H9 (cell line): ENCODE data around the gene EPHA2. TPM values are rescaled to one million over a fixed set of nuclear protein-coding genes. Genes with fewer than 3 reads are reported as not detected.

Experiments
- DNase-seq: peaks from one replicate; pipeline ENCODE4 v3.0.0-alpha.2; 2017
- H2AFZ ChIP-seq: one replicate; pipeline ENCODE4 v1.6.1; 2013; ENCODE audit warnings: mild to moderate bottlenecking, low read length, control low read depth, moderate library complexity
- H2AK5ac ChIP-seq: 2 replicates; pipeline ENCODE4 v1.6.1; 2013; ENCODE audit warnings: low read length, control low read depth, mixed read lengths; ENCODE audit not compliant: insufficient read length
- H2BK120ac ChIP-seq: one replicate; pipeline ENCODE4 v1.6.1; 2013; ENCODE audit warnings: low read depth, mild to moderate bottlenecking, low read length, control low read depth, inconsistent platforms; ENCODE audit not compliant: poor library complexity, severe bottlenecking
- H2BK12ac ChIP-seq: 2 replicates; pipeline ENCODE4 v1.6.1; 2013; ENCODE audit warnings: low read length, control low read depth, mixed read lengths, low read depth; ENCODE audit not compliant: insufficient read length
- H2BK15ac ChIP-seq: 2 replicates; pipeline ENCODE4 v1.6.1; 2013; ENCODE audit warnings: low read depth, low read length, control low read depth
- H2BK20ac ChIP-seq: one replicate; pipeline ENCODE4 v1.6.1; 2013; ENCODE audit warnings: low read depth, mild to moderate bottlenecking, low read length, control low read depth, inconsistent platforms; ENCODE audit not compliant: poor library complexity, severe bottlenecking
- H2BK5ac ChIP-seq: 2 replicates; pipeline ENCODE4 v1.6.1; 2013; ENCODE audit warnings: low read length, control low read depth, mixed read lengths; ENCODE audit not compliant: insufficient read length
- H3K14ac ChIP-seq: 2 replicates; pipeline ENCODE4 v1.6.1; 2013; ENCODE audit warnings: low read length, control low read depth; ENCODE audit not compliant: insufficient read depth
- H3K18ac ChIP-seq: 2 replicates; pipeline ENCODE4 v1.6.1; 2013; ENCODE audit warnings: low read depth, mild to moderate bottlenecking, mixed read lengths, low read length, control low read depth; ENCODE audit not compliant: insufficient read length
- H3K23ac ChIP-seq: 2 replicates; pipeline ENCODE4 v1.6.1; 2013; ENCODE audit warnings: low read length, control low read depth, mixed read lengths, low read depth; ENCODE audit not compliant: insufficient read length
- H3K23me2 ChIP-seq: 2 replicates; pipeline ENCODE4 v1.6.1; 2013; ENCODE audit warnings: low read depth, mild to moderate bottlenecking, mixed read lengths, low read length, control low read depth; ENCODE audit not compliant: insufficient read length, poor library complexity, severe bottlenecking
- H3K27ac ChIP-seq: 2 replicates; pipeline ENCODE4 v1.5.1; 2013; ENCODE audit warnings: low read length, control low read depth, mixed read lengths, low read depth; ENCODE audit not compliant: insufficient read length
- H3K27me3 ChIP-seq: 2 replicates; pipeline ENCODE4 v1.6.1; 2013; ENCODE audit warnings: low read length, control low read depth, inconsistent platforms; ENCODE audit not compliant: insufficient read depth
- H3K4ac ChIP-seq: 2 replicates; pipeline ENCODE4 v1.6.1; 2013; ENCODE audit warnings: low read depth, mild to moderate bottlenecking, control low read depth, inconsistent platforms, low read length, moderate library complexity
- H3K4me1 ChIP-seq: 2 replicates; pipeline ENCODE4 v1.6.1; 2013; ENCODE audit warnings: low read length, control low read depth, inconsistent platforms; ENCODE audit not compliant: insufficient read depth
- H3K4me2 ChIP-seq: 2 replicates; pipeline ENCODE4 v1.6.1; 2013; ENCODE audit warnings: low read length, control low read depth, mixed read lengths; ENCODE audit not compliant: insufficient read length, insufficient read depth
- H3K56ac ChIP-seq: 2 replicates; pipeline ENCODE4 v1.6.1; 2013; ENCODE audit warnings: low read depth, mild to moderate bottlenecking, mixed read lengths, low read length, control low read depth; ENCODE audit not compliant: insufficient read length
- H3K79me1 ChIP-seq: 2 replicates; pipeline ENCODE4 v1.6.1; 2013; ENCODE audit warnings: low read depth, mild to moderate bottlenecking, moderate library complexity, low read length, control low read depth, inconsistent platforms; ENCODE audit not compliant: insufficient read depth, poor library complexity, severe bottlenecking
- H3K79me2 ChIP-seq: 2 replicates; pipeline ENCODE4 v1.6.1; 2013; ENCODE audit warnings: low read length, control low read depth, inconsistent platforms; ENCODE audit not compliant: insufficient read depth
- H3K9ac ChIP-seq: 2 replicates; pipeline ENCODE4 v1.6.1; 2013; ENCODE audit warnings: low read length, control low read depth, mixed read lengths; ENCODE audit not compliant: insufficient read length; ENCODE audit errors: extremely low read depth
- H3K9me3 ChIP-seq: one replicate; pipeline ENCODE4 v1.6.1; 2013; ENCODE audit warnings: low read depth, low read length, inconsistent platforms; ENCODE audit not compliant: control insufficient read depth
- H3T11ph ChIP-seq: one replicate; pipeline ENCODE4 v1.6.1; 2013; ENCODE audit warnings: mild to moderate bottlenecking, low read length, control low read depth, inconsistent platforms
- H4K20me1 ChIP-seq: one replicate; pipeline ENCODE4 v1.6.1; 2013; ENCODE audit not compliant: control insufficient read depth, insufficient read length, insufficient read depth
- H4K5ac ChIP-seq: 2 replicates; pipeline ENCODE4 v1.6.1; 2013; ENCODE audit warnings: low read depth, mild to moderate bottlenecking, mixed read lengths, low read length, control low read depth; ENCODE audit not compliant: insufficient read length
- H4K8ac ChIP-seq: replicated peaks from 2 replicates; pipeline ENCODE4 v1.6.1; 2013; ENCODE audit warnings: low read length, control low read depth, mixed read lengths, low read depth; ENCODE audit not compliant: insufficient read length
- H4K91ac ChIP-seq: 2 replicates; pipeline ENCODE4 v1.6.1; 2013; ENCODE audit warnings: low read depth, mild to moderate bottlenecking, moderate library complexity, mixed read lengths, low read length, control low read depth; ENCODE audit not compliant: insufficient read length
- H3K27ac Mint-ChIP-seq, 3 experiments: 2 replicates in 2 of 3; 3 replicates in 1 of 3; pipeline ENCODE4 v1.8.0; 2020 to 2021; ENCODE audit warnings: mixed read lengths in 3 of 3, mild to moderate bottlenecking in 1 of 3, moderate library complexity in 1 of 3
- H3K27me3 Mint-ChIP-seq: 2 replicates; pipeline ENCODE4 v1.8.0; 2021; ENCODE audit warnings: low read depth, mild to moderate bottlenecking, moderate library complexity, mixed read lengths
- H3K36me3 Mint-ChIP-seq, 3 experiments: 2 replicates in 2 of 3; 3 replicates in 1 of 3; pipeline ENCODE4 v1.8.0; 2020 to 2021; ENCODE audit warnings: low read depth in 3 of 3, mixed read lengths in 3 of 3; ENCODE audit not compliant: insufficient read depth in 1 of 3
- H3K4me1 Mint-ChIP-seq, 2 experiments: 2 replicates each; pipeline ENCODE4 v1.8.0; 2020; ENCODE audit warnings: mixed read lengths in 2 of 2
- H3K4me3 Mint-ChIP-seq, 2 experiments: 2 replicates in 1 of 2; 3 replicates in 1 of 2; pipeline ENCODE4 v1.8.0; 2020 to 2021; ENCODE audit warnings: mild to moderate bottlenecking in 2 of 2, mixed read lengths in 2 of 2, moderate library complexity in 1 of 2
- H3K9me3 Mint-ChIP-seq, 2 experiments: 2 replicates in 1 of 2; 3 replicates in 1 of 2; pipeline ENCODE4 v1.8.0; 2020; ENCODE audit warnings: mild to moderate bottlenecking in 2 of 2, mixed read lengths in 2 of 2, moderate library complexity in 1 of 2
- CTCF ChIP-seq: fragments of 200-600 bp; sonication (generic); conservative IDR thresholded peaks from 3 replicates; pipeline ENCODE4 v1.8.0; 2021; ENCODE audit warnings: antibody characterized with exemption, mild to moderate bottlenecking
- WGBS: extraction: QIAGEN DNeasy Blood & Tissue Kit; methylation state at CpG from one replicate; pipeline ENCODE4 v1.1.7; 2013; ENCODE audit warnings: missing lambda C conversion rate, low lambda C conversion rate, mixed read lengths; ENCODE audit not compliant: insufficient read length; ENCODE audit errors: extremely low coverage; 5-methylcytosine and 5-hydroxymethylcytosine counted together
- total RNA-seq: library from RNA; stranded (reverse); gene quantifications from 2 replicates; pipeline ENCODE4 v1.2.1, GENCODE V29; 2021

EPHA2 gene
- total RNA-seq, 1 experiment from 2014 or later: 33.1 TPM

- Mint-ChIP-seq H3K36me3 (peaks cover 0 to 3% (median 2%) of the 10 kb centered on the region in 3 experiments; a peak in 4 of 7 replicates), H3K4me1 (peaks cover 78 to 87% of the 10 kb centered on the region in 2 experiments), H3K4me3 (peak overlapping the region in 1 of 2 experiments; percentile 17; a peak in 1 of 5 replicates), H3K27me3 (peaks cover 6% of the 10 kb centered on the region; the same call in 1 of the 2 replicates), H3K9me3 (no peaks in the 10 kb centered on the region; a peak in 1 of 5 replicates), H3K27ac (peak overlapping the region in 1 of 3 experiments; percentile 39; a peak in 1 of 7 replicates)
- H3K56ac ChIP-seq: no peak overlapping the region
- H2BK12ac ChIP-seq: no peak overlapping the region
- H3K9me3 ChIP-seq: no peaks in the 10 kb centered on the region
- H3K23ac ChIP-seq: no peak overlapping the region
- no peak overlapping the region for H3K4me2 ChIP-seq
- no peak overlapping the region for H2BK5ac ChIP-seq
- no peak overlapping the region for H3K4ac ChIP-seq
- H3K79me2 ChIP-seq: no peaks in the 10 kb centered on the region
- no peaks in the 10 kb centered on the region for H3K27me3 ChIP-seq
- H2BK20ac ChIP-seq: no peak overlapping the region
- no peaks in the 10 kb centered on the region for H3K79me1 ChIP-seq
- no CpG with 5 or more reads among the region's 8 CpGs for WGBS
- H2BK15ac ChIP-seq: no peak overlapping the region
- H3K27ac ChIP-seq: no peak overlapping the region
- no peak overlapping the region for H3K9ac ChIP-seq
- no peak overlapping the region for H3K18ac ChIP-seq
- H4K5ac ChIP-seq: no peak overlapping the region
- peak; percentile 21 for DNase-seq
- H3T11ph ChIP-seq: no peak overlapping the region
- H4K8ac ChIP-seq: no peak overlapping the region
- H3K4me1 ChIP-seq: peaks cover 13% of the 10 kb centered on the region
- H3K14ac ChIP-seq: no peak overlapping the region
- no peaks in the 10 kb centered on the region for H4K20me1 ChIP-seq
- no peak overlapping the region for H2BK120ac ChIP-seq
- no peaks in the 10 kb centered on the region for H3K23me2 ChIP-seq
- no peak overlapping the region for H2AK5ac ChIP-seq
- TF ChIP-seq CTCF: no peak
- H4K91ac ChIP-seq: no peak overlapping the region
- no peak overlapping the region for H2AFZ ChIP-seq
Observed at GRCh38 chr1:16117936-16118335, 37.9 kb downstream of the EPHA2 start.
